Brain microvascular endothelial cell (primary cell): ENCODE results near the gene KCNJ8.

Experiments
- DNase-seq: peaks from one replicate; pipeline ENCODE4 v3.0.0-alpha.2; 2020
- H3K27ac ChIP-seq: fragments of 250-450 bp; sonication (Bioruptor Pico); 2 replicates; pipeline ENCODE4 v1.5.1; 2020; ENCODE audit warnings: mild to moderate bottlenecking, moderate library complexity
- H3K27me3 ChIP-seq: fragments of 250-450 bp; sonication (Bioruptor Pico); replicated peaks from 2 replicates; pipeline ENCODE4 v1.5.1; 2020; ENCODE audit warnings: mild to moderate bottlenecking
- H3K36me3 ChIP-seq: fragments of 250-450 bp; sonication (Bioruptor Pico); replicated peaks from 2 replicates; pipeline ENCODE4 v1.5.1; 2020; ENCODE audit warnings: mild to moderate bottlenecking
- H3K4me3 ChIP-seq: 2 replicates; pipeline ENCODE4 v1.5.1; 2011; ENCODE audit warnings: low read depth, mild to moderate bottlenecking, control low read depth, low read length, moderate library complexity
- in situ Hi-C: cut with HindIII; loops from 2 replicates; pipeline ENCODE4 v1.10.0; 2017; ENCODE audit warnings: low sequenced_read_pairs, low pct_ligation_motif_present
- TF ChIP-seq, protein P1 (sequence below): IDR thresholded peaks from 2 replicates; pipeline ENCODE4 v1.5.1; 2011; ENCODE audit warnings: low read depth, mild to moderate bottlenecking, moderate library complexity, low read length, control low read depth, inconsistent platforms; ENCODE audit errors: missing control alignments

Gene KCNJ8

DNA sequence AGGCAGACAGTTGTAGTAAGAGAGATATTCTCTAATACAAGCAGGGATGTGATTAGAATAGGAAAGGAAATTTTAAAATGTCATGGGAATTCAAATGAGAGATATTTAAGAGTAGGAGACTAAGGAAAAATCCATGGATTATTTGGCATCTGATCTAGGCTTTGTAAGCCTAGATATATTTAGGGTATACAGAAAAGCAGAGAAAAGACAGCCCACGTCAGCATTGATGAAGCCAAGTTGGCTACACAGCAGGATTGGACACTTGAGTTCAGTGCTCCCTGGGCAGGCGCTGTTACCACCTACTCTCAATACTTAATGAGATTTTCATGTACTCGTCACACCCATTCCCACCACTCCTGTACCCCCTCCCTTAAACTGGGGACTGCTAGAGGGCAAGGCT, 1.7 kb upstream of the KCNJ8 start:
- Histone ChIP-seq H3K4me3 (no peak overlapping the region), H3K36me3 (no peaks in the 10 kb centered on the region), H3K27me3 (no peaks in the 10 kb centered on the region), H3K27ac (no peak overlapping the region)
- DNase-seq: no peak
- in situ Hi-C loops: no loop called here
- TF ChIP-seq, protein P1, sequence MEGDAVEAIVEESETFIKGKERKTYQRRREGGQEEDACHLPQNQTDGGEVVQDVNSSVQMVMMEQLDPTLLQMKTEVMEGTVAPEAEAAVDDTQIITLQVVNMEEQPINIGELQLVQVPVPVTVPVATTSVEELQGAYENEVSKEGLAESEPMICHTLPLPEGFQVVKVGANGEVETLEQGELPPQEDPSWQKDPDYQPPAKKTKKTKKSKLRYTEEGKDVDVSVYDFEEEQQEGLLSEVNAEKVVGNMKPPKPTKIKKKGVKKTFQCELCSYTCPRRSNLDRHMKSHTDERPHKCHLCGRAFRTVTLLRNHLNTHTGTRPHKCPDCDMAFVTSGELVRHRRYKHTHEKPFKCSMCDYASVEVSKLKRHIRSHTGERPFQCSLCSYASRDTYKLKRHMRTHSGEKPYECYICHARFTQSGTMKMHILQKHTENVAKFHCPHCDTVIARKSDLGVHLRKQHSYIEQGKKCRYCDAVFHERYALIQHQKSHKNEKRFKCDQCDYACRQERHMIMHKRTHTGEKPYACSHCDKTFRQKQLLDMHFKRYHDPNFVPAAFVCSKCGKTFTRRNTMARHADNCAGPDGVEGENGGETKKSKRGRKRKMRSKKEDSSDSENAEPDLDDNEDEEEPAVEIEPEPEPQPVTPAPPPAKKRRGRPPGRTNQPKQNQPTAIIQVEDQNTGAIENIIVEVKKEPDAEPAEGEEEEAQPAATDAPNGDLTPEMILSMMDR: no peak

DNA sequence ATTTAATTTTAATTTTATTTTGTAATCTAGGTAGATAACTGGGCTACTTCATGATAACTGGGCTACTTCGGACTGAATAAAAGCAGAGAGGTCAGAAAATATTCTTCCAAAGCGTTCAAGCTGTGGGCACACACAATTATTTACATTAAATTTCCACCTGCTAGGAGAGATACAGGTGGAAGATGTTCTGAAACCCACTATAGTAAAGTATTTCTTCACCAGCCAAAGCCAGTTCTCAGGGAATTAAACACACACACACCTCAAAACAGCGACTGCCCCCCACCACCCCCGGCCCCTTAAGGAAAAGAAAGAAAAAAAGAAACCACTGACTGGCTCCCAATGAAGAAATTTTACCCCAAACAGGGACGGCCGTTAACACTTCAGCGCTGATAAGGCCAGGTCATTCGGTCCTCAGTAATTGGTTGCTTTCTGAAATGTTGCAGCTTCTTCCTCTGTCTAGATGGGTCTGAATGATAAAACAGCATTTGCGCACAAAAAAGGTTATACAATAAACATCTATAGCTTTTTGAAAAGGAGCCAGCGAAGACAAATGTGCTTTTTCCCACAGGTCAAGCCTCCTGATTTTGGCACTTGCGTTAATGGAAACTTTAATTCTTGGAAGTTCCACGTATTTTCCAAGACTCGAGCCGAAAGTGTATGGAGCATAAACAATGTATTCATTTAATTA, 771 bp upstream of the KCNJ8 start:
- Histone ChIP-seq H3K4me3 (peak overlapping the region; percentile 63), H3K36me3 (no peaks in the 10 kb centered on the region), H3K27me3 (no peaks in the 10 kb centered on the region), H3K27ac (no peak overlapping the region)
- in situ Hi-C loops: no loop called here
- TF ChIP-seq, protein P1: no peak
- no peak for DNase-seq

DNA sequence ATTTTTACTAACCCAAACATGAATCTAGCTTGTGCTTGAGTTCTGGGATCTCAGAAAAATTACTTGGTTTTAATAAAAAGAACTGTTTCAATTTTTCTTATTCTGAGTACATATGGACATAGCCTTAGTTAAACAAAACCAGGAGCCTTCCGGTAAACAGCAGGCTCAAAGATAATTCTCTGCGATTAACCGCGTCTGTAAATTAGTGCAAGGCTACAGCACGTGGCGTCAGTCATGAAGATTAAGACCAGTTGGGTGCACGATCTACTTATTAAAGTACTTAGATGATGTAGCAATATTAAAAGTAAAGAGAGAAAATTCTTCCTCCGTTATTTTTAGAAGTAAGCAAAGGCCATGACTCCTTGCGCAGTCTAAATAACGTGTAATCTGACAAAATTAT, 700 bp downstream of the KCNJ8 start:
- Histone ChIP-seq H3K27me3 (no peaks in the 10 kb centered on the region), H3K4me3 (peak overlapping the region; percentile 63)
- TF ChIP-seq, protein P1: no peak

DNA sequence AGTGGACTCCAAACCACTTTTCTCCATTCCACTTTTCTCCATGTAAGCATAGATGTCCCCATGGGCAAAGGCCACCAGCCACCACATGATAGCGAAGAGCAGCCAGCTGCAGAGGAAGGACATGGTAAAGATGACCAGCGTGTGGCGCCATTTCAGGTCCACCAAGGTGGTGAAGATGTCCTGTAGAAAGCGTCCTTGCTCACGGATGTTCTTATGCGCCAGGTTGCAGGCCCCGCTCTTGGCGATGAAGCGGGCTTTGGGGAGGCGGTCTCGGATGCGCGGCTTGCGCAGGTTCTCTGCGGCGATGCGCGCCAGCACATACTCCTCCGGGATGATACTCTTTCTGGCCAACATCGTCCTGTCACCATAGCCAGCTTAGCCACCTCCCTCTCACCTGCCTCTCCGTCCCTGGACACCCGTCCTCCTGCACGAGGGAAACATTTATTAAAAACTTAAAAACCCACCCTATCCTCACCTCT, 1.2 kb downstream of the KCNJ8 start:
- Histone ChIP-seq H3K4me3 (peak overlapping the region; percentile 63), H3K27me3 (no peaks in the 10 kb centered on the region), H3K36me3 (no peaks in the 10 kb centered on the region), H3K27ac (no peak overlapping the region)
- DNase-seq: peak; percentile 27
- TF ChIP-seq, protein P1: peak; percentile 62
- in situ Hi-C loops: no loop called here

More for the DNA sequence above, 700 bp downstream of the KCNJ8 start:
- DNase-seq: no peak
- Histone ChIP-seq H3K36me3 (no peaks in the 10 kb centered on the region), H3K27ac (no peak overlapping the region)
- in situ Hi-C loops: no loop called here

DNA sequence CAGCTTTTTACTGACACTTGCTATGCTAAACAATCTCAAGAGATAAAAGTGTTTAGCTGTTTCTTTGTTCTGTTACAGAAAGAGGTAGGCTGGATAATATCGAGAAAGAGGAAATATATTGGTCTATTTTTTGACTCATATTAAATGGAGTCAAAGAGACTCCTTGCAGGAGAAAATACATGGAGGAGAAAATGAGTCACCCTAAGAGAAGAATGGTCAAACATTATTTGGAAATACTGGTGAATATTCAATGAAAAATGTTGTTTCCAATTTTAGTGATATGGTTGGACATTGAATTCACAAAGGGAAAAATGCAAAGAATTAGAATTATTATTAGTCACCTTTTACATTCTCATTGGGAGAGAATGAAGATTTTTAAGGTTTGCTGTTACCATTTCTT, 3.2 kb downstream of the KCNJ8 start:
- in situ Hi-C loops: no loop called here
- H3K27ac ChIP-seq: no peak overlapping the region
- no peak for DNase-seq
- no peaks in the 10 kb centered on the region for H3K27me3 ChIP-seq
- H3K36me3 ChIP-seq: no peaks in the 10 kb centered on the region
- H3K4me3 ChIP-seq: no peak overlapping the region
- TF ChIP-seq, protein P1: no peak

DNA sequence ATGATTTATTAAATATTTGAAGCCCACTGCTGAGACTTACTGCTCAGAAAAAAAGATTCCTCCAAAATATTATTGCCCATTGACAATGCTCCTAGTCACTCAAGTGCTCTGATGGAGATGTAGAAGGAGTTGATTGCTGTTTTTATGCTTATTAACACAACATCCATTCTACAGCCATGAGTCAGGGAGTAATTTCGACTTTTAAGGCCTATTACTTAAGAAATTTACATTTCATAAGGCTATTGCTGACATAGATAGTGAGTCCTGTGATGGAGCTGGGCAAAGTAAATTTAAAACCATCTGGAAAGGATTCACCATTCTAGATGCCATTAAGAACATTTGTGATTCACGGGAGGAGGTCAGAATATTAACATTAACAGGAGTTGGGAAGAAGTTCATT, 5.2 kb downstream of the KCNJ8 start:
- Histone ChIP-seq H3K27ac (no peak overlapping the region), H3K27me3 (no peaks in the 10 kb centered on the region), H3K36me3 (no peaks in the 10 kb centered on the region), H3K4me3 (no peak overlapping the region)
- TF ChIP-seq, protein P1: no peak
- DNase-seq: no peak
- in situ Hi-C loops: no loop called here
